Measurements from ENCODE around the gene PACSIN2. TPM values are rescaled to one million over a fixed set of nuclear protein-coding genes. Genes with fewer than 3 reads are reported as not detected.

Gene PACSIN2
- total RNA-seq (2014; rRNA removed; shearing (Covaris generic)) (35.5 and 43.7 TPM in 2 replicates), polyA plus RNA-seq (2016; fragmentation: Nextera tagmentation; extraction: Ambion mirVana) (36.0 and 36.5 TPM in 2 replicates)

GRCh38 chr22:43014869-43015676 lies at the start of gene PACSIN2:
PACSIN2 (minus strand) TSS chr22:43015149; CDS start chr22:42912080, 103,069 bp downstream.
- H3K9ac ChIP-seq, result peak within 1 kb of the TSS; percentile 94
- H3K9me3 ChIP-seq (ENCODE audit: low read depth), result no peaks in the 10 kb centered on the region
- peak within 1 kb of the TSS; percentile 89 for H3K4me3 ChIP-seq
- in situ Hi-C loops (cut with MboI), result no loop called here
- DNase-seq, result peak; percentile 99
- H2AFZ ChIP-seq, result peak within 1 kb of the TSS; percentile 92
- no peaks in the 10 kb centered on the region for H4K20me1 ChIP-seq (ENCODE audit: insufficient read depth)
- WGBS, 2 experiments (ENCODE audit: low coverage in 1 of 2, low lambda C conversion rate in 2 of 2, missing lambda C conversion rate in 2 of 2), result 1% methylated on average over 49 to 75 of the region's 85 CpGs
- H3K27me3 ChIP-seq (replicated peaks; ENCODE audit: insufficient read depth), result no peaks in the 10 kb centered on the region
- peak within 1 kb of the TSS; percentile 97 for H3K4me2 ChIP-seq (ENCODE audit: unreplicated experiment)
- H3K79me2 ChIP-seq (ENCODE audit: insufficient read depth), result peaks cover 46% of the 10 kb centered on the region
- peaks cover 18% of the 10 kb centered on the region for H3K4me1 ChIP-seq (ENCODE audit: insufficient read depth)
- H3K36me3 ChIP-seq (ENCODE audit: low read depth), result no peaks in the 10 kb centered on the region
- TF ChIP-seq EZH2 (IDR thresholded peaks at IDR 0.05; ENCODE audit: insufficient read depth, poor library complexity, severe bottlenecking) (no peak), EZH2phosphoT487 (IDR thresholded peaks at IDR 0.05; ENCODE audit: insufficient read depth, low read depth) (no peak)
- no peaks in the 10 kb centered on the region for H3K9me2 ChIP-seq (ENCODE audit: insufficient read depth)
- H3K27ac ChIP-seq, result peak within 1 kb of the TSS; percentile 73
- H3F3A ChIP-seq (ENCODE audit: insufficient read depth), result peaks cover 18% of the 10 kb centered on the region

GRCh38 chr22:43060183-43060582 lies 45.2 kb upstream of the PACSIN2 start:
- no peaks in the 10 kb centered on the region for H3K9me2 ChIP-seq (ENCODE audit: insufficient read depth)
- 50 to 52% methylated on average over 5 of the region's 5 CpGs for WGBS, 2 experiments (ENCODE audit: low coverage in 1 of 2, low lambda C conversion rate in 2 of 2, missing lambda C conversion rate in 2 of 2)
- no peak overlapping the region for H2AFZ ChIP-seq
- H3K79me2 ChIP-seq (ENCODE audit: insufficient read depth), result no peaks in the 10 kb centered on the region
- in situ Hi-C loops (cut with MboI), result no loop called here
- H3K4me1 ChIP-seq (ENCODE audit: insufficient read depth), result no peaks in the 10 kb centered on the region
- H3K27me3 ChIP-seq (replicated peaks; ENCODE audit: insufficient read depth), result no peaks in the 10 kb centered on the region
- H3K9ac ChIP-seq, result no peak overlapping the region
- TF ChIP-seq EZH2phosphoT487 (IDR thresholded peaks at IDR 0.05; ENCODE audit: insufficient read depth, low read depth), result no peak
- no peak for TF ChIP-seq EZH2 (IDR thresholded peaks at IDR 0.05; ENCODE audit: insufficient read depth, poor library complexity, severe bottlenecking)
- no peak overlapping the region for H3K27ac ChIP-seq
- peak; percentile 19 for DNase-seq
- H3K4me2 ChIP-seq (ENCODE audit: unreplicated experiment), result no peak overlapping the region
- no peaks in the 10 kb centered on the region for H4K20me1 ChIP-seq (ENCODE audit: insufficient read depth)
- H3K9me3 ChIP-seq (ENCODE audit: low read depth), result no peaks in the 10 kb centered on the region
- 0 out of 2 replicates have a peak, but pooled peaks cover 4% of the 10 kb centered on the region for H3K36me3 ChIP-seq (ENCODE audit: low read depth)
- no peak overlapping the region for H3K4me3 ChIP-seq
- no peaks in the 10 kb centered on the region for H3F3A ChIP-seq (ENCODE audit: insufficient read depth)

DNA sequence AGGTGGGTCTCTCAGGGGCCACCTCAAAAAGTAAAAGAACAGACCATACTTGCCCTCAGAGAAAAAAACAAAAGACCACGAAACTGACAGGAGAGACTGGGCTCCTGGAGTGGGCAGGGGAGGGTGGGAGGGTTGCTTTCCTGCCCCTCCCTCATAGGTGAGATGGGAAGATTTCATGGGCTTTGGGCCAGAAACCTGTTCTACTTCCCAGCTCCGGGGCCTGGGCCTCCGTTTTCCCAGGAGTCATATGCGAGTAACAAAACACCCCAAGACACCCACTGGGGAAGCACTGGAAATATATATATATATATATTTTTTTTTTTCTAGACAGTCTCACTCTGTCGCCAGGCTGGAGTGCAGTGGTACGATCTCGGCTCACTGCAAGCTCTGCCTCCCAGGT lies 42.7 kb upstream of the PACSIN2 start:
- Histone ChIP-seq H3K9ac (no peak overlapping the region), H3K9me3 (ENCODE audit: low read depth) (no peaks in the 10 kb centered on the region), H3K79me2 (ENCODE audit: insufficient read depth) (no peaks in the 10 kb centered on the region), H3K36me3 (ENCODE audit: low read depth) (no peaks in the 10 kb centered on the region), H3K27me3 (replicated peaks; ENCODE audit: insufficient read depth) (no peaks in the 10 kb centered on the region), H3F3A (ENCODE audit: insufficient read depth) (no peaks in the 10 kb centered on the region), H3K4me3 (no peak overlapping the region), H3K4me1 (ENCODE audit: insufficient read depth) (no peaks in the 10 kb centered on the region), H4K20me1 (ENCODE audit: insufficient read depth) (no peaks in the 10 kb centered on the region), H3K9me2 (ENCODE audit: insufficient read depth) (no peaks in the 10 kb centered on the region), H3K27ac (no peak overlapping the region), H3K4me2 (ENCODE audit: unreplicated experiment) (no peak overlapping the region), H2AFZ (no peak overlapping the region)
- no peak for DNase-seq
- TF ChIP-seq EZH2phosphoT487 (IDR thresholded peaks at IDR 0.05; ENCODE audit: insufficient read depth, low read depth), result no peak
- TF ChIP-seq EZH2 (IDR thresholded peaks at IDR 0.05; ENCODE audit: insufficient read depth, poor library complexity, severe bottlenecking), result no peak
- in situ Hi-C loops (cut with MboI), result no loop called here
- WGBS, 2 experiments (ENCODE audit: low coverage in 1 of 2, low lambda C conversion rate in 2 of 2, missing lambda C conversion rate in 2 of 2), result 92 to 97% methylated on average over 5 to 7 of the region's 7 CpGs

DNA sequence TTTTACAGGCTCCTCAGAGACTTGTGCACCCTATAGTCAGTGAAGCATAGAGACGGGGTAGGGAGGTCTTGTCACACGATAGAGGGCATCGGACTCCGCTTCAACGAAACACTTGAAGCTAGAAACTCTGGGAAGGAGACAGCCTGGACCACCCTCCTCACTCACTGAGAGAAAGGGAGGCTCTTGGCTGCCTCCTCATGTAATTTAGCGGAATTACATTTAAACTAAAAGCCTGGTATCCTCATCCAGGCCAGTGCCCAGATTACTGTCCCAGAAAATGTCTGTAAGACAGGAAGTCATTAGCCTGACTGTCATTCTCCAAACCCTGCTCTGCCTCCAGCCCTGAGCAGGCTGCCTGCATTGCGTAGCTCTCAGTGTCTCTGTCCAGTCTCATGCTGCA lies 38.2 kb upstream of the PACSIN2 start:
- Histone ChIP-seq H3F3A (ENCODE audit: insufficient read depth) (no peaks in the 10 kb centered on the region), H3K4me2 (ENCODE audit: unreplicated experiment) (no peak overlapping the region), H4K20me1 (ENCODE audit: insufficient read depth) (no peaks in the 10 kb centered on the region), H3K79me2 (ENCODE audit: insufficient read depth) (no peaks in the 10 kb centered on the region), H3K9me3 (ENCODE audit: low read depth) (no peaks in the 10 kb centered on the region), H3K9me2 (ENCODE audit: insufficient read depth) (no peaks in the 10 kb centered on the region), H3K4me1 (ENCODE audit: insufficient read depth) (no peaks in the 10 kb centered on the region), H2AFZ (no peak overlapping the region), H3K27ac (no peak overlapping the region), H3K27me3 (replicated peaks; ENCODE audit: insufficient read depth) (no peaks in the 10 kb centered on the region), H3K36me3 (ENCODE audit: low read depth) (no peaks in the 10 kb centered on the region), H3K4me3 (no peak overlapping the region), H3K9ac (no peak overlapping the region)
- in situ Hi-C loops (cut with MboI), result no loop called here
- 95 to 98% methylated on average over 7 of the region's 7 CpGs for WGBS, 2 experiments (ENCODE audit: low coverage in 1 of 2, low lambda C conversion rate in 2 of 2, missing lambda C conversion rate in 2 of 2)
- no peak for DNase-seq
- TF ChIP-seq EZH2 (IDR thresholded peaks at IDR 0.05; ENCODE audit: insufficient read depth, poor library complexity, severe bottlenecking), result no peak

All from GM23248 (cell line).